HG03460 (cell line): ENCODE measurements around the gene HCFC2.
"Not testable (repeated sequence)": the region's sequence is repeated elsewhere in the genome, so short reads cannot be mapped to it uniquely, and the experiment has no call there.

Experiments used
- ATAC-seq: cut with Tn5 transposase; IDR thresholded peaks from one replicate; pipeline ENCODE4 v1.9.1; 2021; ENCODE audit not compliant: unreplicated experiment

The HCFC2 gene

GRCh38 chr12:104064031-104064841 is at the start of gene HCFC2:
Gene HCFC2, plus strand, starts transcription at chr12:104064531. Its CDS starts 30 bp downstream, at chr12:104064561.
- ATAC-seq = peak; percentile 85

- ATAC-seq = not testable (repeated sequence)
These were observed 42.5 kb upstream of the HCFC2 start for GRCh38 chr12:104021862-104022261.

- ATAC-seq = no peak
These were observed 41.5 kb upstream of the HCFC2 start for GRCh38 chr12:104022786-104023185.

- no peak for ATAC-seq
These were observed 40.6 kb upstream of the HCFC2 start for GRCh38 chr12:104023710-104024109.

- ATAC-seq = no peak
These were observed 40.0 kb upstream of the HCFC2 start for GRCh38 chr12:104024348-104024747.

DNA sequence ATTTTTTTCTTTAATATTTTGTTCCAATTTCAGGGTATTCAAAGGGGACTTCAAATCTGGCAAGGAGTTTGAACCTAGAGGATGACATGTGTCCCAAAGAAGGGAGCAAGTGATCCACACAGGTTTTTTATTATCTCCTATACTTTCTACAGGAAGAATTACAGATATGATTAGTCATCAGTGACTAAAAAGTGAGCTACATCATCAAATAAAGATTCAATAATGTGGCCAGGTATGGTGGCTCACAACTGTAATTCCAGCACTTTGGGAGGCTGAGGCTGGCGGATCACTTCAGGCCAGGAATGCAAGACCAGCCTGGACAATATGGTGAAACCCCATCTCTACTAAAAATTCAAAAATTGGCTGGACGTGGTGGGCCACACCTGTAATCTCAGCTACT is 38.6 kb upstream of the HCFC2 start:
- no peak for ATAC-seq

GRCh38 chr12:104026841-104027599 is 37.3 kb upstream of the HCFC2 start:
- ATAC-seq = no peak

- ATAC-seq = not testable (repeated sequence)
These were observed 33.7 kb upstream of the HCFC2 start for GRCh38 chr12:104030596-104030995.

DNA sequence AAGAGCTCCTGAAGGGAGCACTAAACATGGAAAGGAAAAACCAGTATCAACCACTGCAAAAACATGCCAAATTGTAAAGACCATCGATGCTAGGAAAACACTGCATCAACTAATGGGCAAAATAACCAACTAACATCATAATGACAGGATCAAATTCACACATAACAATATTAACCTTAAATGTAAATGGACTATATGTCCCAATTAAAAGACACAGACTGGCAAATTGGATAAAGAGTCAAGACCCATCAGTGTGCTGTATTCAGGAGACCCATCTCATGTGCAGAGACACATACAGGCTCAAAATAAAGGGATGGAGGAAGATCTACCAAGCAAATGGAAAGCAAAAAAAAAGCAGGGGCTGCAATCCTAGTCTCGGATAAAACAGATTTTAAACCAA is 28.2 kb upstream of the HCFC2 start:
- ATAC-seq = not testable (repeated sequence)

DNA sequence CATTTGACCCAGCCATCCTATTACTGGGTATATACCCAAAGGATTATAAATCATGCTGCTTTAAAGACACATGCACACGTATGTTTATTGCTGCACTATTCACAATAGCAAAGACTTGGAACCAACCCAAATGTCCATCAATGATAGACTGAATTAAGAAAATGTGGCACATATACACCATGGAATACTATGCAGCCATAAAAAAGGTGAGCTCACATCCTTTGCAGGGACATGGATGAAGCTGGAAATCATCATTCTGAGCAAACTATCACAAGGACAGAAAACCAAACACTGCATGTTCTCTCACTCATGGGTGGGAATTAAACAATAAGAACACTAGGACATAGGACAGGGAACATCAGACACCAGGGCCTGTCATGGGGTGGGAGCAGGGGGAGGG is 24.6 kb upstream of the HCFC2 start:
- not testable (repeated sequence) for ATAC-seq

- ATAC-seq = no peak
These were observed 21.8 kb upstream of the HCFC2 start for GRCh38 chr12:104042580-104042979.

GRCh38 chr12:104044158-104044557 is 20.2 kb upstream of the HCFC2 start:
- ATAC-seq = no peak

DNA sequence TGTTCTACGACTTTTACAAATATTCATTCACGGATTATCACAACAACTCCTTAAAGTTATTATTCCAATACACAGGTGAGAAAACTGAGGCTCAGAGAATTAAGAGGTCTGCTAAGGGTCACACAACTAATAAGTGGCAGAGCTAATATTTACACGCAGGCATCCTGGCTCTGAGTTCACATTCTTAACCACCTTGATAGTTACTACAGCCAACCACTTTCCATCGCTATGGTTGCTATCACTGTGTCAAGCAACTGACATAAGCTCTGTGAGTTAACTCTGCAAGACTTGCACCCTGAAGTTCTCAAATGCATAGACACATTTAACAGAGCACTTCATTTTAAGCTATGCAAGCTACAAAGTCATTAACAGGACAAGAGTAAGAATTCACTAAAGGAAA is 18.0 kb upstream of the HCFC2 start:
- no peak for ATAC-seq

DNA sequence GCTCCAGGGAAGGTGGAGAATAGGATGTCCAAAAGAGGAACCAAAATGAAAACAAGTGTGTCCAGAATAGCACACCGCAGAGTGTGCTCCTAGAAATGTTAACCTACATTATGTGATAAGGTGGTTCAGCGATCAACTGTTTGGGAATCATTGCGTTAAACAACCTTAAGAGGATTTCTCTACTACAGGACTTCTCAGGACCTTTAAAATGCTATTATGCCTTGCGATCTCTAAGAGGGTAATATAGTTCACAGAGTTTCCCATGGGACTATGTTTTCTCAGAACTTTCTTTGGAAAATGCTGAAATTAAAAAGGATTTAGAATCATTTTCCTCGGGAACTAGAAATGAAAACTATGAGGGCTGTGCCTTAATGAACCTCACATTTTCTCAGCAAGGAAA is 16.2 kb upstream of the HCFC2 start:
- no peak for ATAC-seq

GRCh38 chr12:104048811-104049210 is 15.5 kb upstream of the HCFC2 start:
- no peak for ATAC-seq

- ATAC-seq = no peak
These were observed 14.9 kb upstream of the HCFC2 start for GRCh38 chr12:104049278-104049902.

DNA sequence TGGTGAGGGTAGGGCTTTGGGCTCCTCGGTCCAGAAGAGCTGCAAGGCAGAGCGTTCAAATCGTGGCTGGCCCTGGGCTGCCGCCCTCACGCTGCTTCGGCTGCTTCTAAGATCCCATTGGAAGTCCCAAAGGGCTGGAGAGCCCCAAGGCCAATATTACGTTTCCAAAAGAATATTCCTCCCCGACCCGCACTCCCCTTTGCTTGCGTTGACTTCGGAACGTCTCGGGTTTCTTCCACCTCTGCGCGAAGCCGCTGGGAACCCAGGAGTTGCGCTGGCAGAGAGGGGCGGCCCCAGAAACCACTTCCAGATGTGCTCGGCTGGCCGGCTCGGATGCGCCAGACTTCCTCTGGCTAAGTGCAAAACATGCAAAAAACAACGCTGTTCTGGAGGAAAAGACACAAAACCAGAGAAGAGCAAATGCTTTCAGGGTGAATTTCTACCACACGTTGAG is 14.4 kb upstream of the HCFC2 start, which contains the start of gene GLT8D2:
Gene GLT8D2 (minus strand): TSS at position 285 of the 454 bp plus-strand sequence. CDS start 30,539 bp downstream, outside the sequence.
- ATAC-seq = no peak

- no peak for ATAC-seq
These were observed 13.9 kb upstream of the HCFC2 start for GRCh38 chr12:104050436-104050835.

DNA sequence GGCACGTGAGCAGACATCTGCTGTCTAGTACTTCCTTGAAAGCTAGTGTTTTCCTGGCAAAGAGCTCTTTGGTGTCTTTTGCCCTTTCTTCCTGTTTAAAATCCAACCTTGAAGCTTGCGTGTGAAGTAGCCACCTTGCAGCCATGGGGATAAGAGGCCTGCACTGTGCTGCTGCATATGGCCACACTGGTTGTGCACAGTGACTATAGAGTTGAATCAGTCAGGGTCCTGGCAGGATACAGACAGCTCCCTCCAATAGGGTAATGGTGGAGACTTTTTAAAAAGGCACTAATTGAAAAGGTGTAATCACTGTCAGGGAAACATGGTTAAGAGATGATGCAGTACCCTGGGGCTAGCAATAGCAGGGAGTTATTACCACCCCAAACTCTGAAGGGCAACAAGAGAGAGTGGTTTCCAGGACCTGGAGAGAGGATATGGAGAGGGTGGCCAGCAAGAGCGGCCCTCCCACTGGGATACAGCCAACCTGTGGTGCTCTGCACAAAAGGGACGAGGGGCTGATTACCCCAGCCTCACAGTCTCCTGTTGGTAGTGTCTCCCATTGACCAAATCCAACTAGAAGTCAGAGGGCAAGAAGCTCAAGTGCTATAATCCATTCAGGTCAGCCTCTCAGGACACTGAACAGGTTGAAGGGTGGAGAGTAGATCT is 9.5 kb upstream of the HCFC2 start:
- ATAC-seq = no peak

GRCh38 chr12:104055686-104056388 is 8.5 kb upstream of the HCFC2 start:
- no peak for ATAC-seq
